ENCODE data around the gene RPS15. TPM values are rescaled to one million over a fixed set of nuclear protein-coding genes. Genes with fewer than 3 reads are reported as not detected.
A peak's percentile ranks its signal among the peaks of the same experiment; 100 is the strongest.

Gene RPS15
- 4,587 TPM for polyA plus RNA-seq (2012; ENCODE audit: insufficient read depth, insufficient read length, low read depth)

GRCh38 chr19:1438035-1438932 lies at the start of gene RPS15:
RPS15 (plus strand) TSS chr19:1438396; CDS start chr19:1438426, 30 bp downstream.
- Histone ChIP-seq H3K9me3 (no peaks in the 10 kb centered on the region), H3K4me1 (peaks cover 3% of the 10 kb centered on the region), H3K36me3 (peaks cover 59% of the 10 kb centered on the region)

GRCh38 chr19:1388637-1389026 lies 49.6 kb upstream of the RPS15 start:
- Histone ChIP-seq H3K27me3 (no peaks in the 10 kb centered on the region), H3K36me3 (peaks cover 57% of the 10 kb centered on the region), H3K9me3 (no peaks in the 10 kb centered on the region), H3K4me1 (no peaks in the 10 kb centered on the region), H3K4me3 (ENCODE audit: low read depth, low read length) (no peak overlapping the region)
- TF ChIP-seq, protein P1, sequence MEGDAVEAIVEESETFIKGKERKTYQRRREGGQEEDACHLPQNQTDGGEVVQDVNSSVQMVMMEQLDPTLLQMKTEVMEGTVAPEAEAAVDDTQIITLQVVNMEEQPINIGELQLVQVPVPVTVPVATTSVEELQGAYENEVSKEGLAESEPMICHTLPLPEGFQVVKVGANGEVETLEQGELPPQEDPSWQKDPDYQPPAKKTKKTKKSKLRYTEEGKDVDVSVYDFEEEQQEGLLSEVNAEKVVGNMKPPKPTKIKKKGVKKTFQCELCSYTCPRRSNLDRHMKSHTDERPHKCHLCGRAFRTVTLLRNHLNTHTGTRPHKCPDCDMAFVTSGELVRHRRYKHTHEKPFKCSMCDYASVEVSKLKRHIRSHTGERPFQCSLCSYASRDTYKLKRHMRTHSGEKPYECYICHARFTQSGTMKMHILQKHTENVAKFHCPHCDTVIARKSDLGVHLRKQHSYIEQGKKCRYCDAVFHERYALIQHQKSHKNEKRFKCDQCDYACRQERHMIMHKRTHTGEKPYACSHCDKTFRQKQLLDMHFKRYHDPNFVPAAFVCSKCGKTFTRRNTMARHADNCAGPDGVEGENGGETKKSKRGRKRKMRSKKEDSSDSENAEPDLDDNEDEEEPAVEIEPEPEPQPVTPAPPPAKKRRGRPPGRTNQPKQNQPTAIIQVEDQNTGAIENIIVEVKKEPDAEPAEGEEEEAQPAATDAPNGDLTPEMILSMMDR (IDR thresholded peaks at IDR 0.05; ENCODE audit: low read depth, low read length), result no peak
- no peak for DNase-seq

More at GRCh38 chr19:1438035-1438932, at the start of gene RPS15:
- DNase-seq, result peak; percentile 95
- Histone ChIP-seq H3K4me3 (ENCODE audit: low read depth, low read length) (peak within 1 kb of the TSS; percentile 72), H3K27me3 (no peaks in the 10 kb centered on the region)
- TF ChIP-seq, protein P1 (IDR thresholded peaks at IDR 0.05; ENCODE audit: low read depth, low read length), result peak; percentile 84

- H3K36me3 ChIP-seq, result peaks cover 63% of the 10 kb centered on the region
- DNase-seq, result no peak
Observed at GRCh38 chr19:1389033-1389940, 48.9 kb upstream of the RPS15 start.

GRCh38 chr19:1390890-1391423 lies 47.2 kb upstream of the RPS15 start:
- Histone ChIP-seq H3K27me3 (no peaks in the 10 kb centered on the region), H3K36me3 (peaks cover 62% of the 10 kb centered on the region), H3K4me1 (peaks cover 14% of the 10 kb centered on the region)

More at GRCh38 chr19:1389033-1389940, 48.9 kb upstream of the RPS15 start:
- Histone ChIP-seq H3K9me3 (no peaks in the 10 kb centered on the region), H3K4me1 (no peaks in the 10 kb centered on the region), H3K4me3 (ENCODE audit: low read depth, low read length) (no peak overlapping the region), H3K27me3 (no peaks in the 10 kb centered on the region)
- TF ChIP-seq, protein P1 (IDR thresholded peaks at IDR 0.05; ENCODE audit: low read depth, low read length), result no peak

DNA sequence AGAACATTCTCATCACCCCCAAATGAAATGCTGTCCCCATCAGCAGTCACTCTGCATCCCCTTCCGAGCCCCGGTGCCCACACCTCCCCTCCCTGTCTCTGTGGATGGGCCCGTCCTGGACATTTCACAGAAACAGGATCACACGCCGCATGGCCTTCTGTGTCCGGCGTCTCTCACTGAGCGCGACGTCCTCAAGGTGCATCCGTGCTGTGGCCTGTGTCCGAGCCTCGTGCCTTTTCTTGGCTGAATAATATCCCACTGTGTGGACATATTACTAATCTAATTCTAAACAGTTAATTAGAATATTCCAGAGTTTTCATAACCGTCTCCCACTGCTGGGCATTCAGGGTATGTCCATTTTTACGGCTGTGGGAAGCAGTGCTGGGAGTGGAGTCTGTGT lies 45.8 kb upstream of the RPS15 start:
- Histone ChIP-seq H3K4me1 (peaks cover 15% of the 10 kb centered on the region), H3K4me3 (ENCODE audit: low read depth, low read length) (no peak overlapping the region), H3K27me3 (no peaks in the 10 kb centered on the region), H3K9me3 (no peaks in the 10 kb centered on the region), H3K36me3 (peaks cover 58% of the 10 kb centered on the region)
- TF ChIP-seq, protein P1 (IDR thresholded peaks at IDR 0.05; ENCODE audit: low read depth, low read length), result no peak
- no peak for DNase-seq

More at GRCh38 chr19:1390890-1391423, 47.2 kb upstream of the RPS15 start:
- Histone ChIP-seq H3K9me3 (no peaks in the 10 kb centered on the region), H3K4me3 (ENCODE audit: low read depth, low read length) (no peak overlapping the region)
- TF ChIP-seq, protein P1 (IDR thresholded peaks at IDR 0.05; ENCODE audit: low read depth, low read length), result no peak
- no peak for DNase-seq
